SH-SY5Y (cell line): Measurements from ENCODE around the gene CCDC3.

Source experiments
- GATA2 ChIP-seq: IDR thresholded peaks from 2 replicates; pipeline ENCODE4 v1.6.1; 2011; ENCODE audit warnings: mild to moderate bottlenecking, low read depth, low read length
- GATA3 ChIP-seq: IDR thresholded peaks from 2 replicates; pipeline ENCODE4 v1.6.1; 2011; ENCODE audit warnings: low read depth, mild to moderate bottlenecking, low read length, moderate library complexity

GRCh38 chr10:13036841-13037240 lies 35.3 kb upstream of the CCDC3 start:
- TF ChIP-seq GATA3 (no peak), GATA2 (no peak)
